GM18520 (cell line): ENCODE data around the gene GM2A.
"Not testable (repeated sequence)": the region's sequence is repeated elsewhere in the genome, so short reads cannot be mapped to it uniquely, and the experiment has no call there.

Source experiments
- ATAC-seq: cut with Tn5 transposase; IDR thresholded peaks from one replicate; pipeline ENCODE4 v1.9.1; 2021; ENCODE audit not compliant: unreplicated experiment

GM2A gene

DNA sequence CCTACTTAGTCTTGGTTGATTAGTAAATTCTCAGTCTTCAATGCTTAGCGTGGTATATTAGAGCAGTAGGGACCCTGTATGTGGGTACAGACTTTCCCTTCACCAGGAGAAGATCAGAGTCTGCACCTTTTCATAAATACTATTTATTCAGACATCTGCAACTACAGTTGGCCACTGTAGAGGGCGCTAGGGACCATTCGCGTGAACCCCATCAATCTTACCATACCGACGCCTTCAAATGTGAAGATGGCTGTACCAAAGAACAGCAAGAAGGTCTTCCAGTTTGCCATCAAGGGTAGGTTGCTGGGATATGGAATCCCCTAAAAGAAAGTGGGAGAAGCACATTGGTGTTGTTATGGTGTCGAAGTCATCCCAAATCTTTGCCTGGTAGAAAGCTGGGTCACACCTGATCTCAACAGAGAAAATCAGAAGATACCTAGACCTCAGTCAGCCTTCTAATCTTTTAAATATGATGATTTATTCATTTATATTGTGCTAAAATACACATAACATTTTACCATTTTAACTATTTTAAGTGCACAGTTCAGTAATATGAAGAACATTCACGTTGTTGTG is 31.5 kb downstream of the GM2A start:
- no peak for ATAC-seq

GRCh38 chr5:151285683-151286082 is 32.7 kb downstream of the GM2A start:
- ATAC-seq = no peak

DNA sequence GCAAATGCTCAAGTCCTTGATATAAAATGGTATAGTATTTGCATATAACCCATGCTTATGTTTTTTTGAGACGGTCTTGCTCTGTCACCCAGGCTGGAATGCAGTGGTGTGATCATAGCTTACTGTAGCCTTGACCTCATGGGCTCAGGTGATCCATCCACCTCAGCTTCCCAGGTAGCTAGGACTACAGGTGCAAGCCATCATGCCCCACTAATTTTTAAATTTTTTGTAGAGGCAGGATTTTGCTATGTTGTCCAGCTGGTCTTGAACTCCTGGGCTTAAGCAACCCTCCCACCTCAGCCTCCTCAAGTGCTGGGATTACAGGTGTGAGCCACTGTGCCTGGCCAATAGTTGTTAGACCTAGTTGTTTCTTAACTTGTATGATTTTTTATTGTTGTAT is 33.3 kb downstream of the GM2A start:
- ATAC-seq = no peak

DNA sequence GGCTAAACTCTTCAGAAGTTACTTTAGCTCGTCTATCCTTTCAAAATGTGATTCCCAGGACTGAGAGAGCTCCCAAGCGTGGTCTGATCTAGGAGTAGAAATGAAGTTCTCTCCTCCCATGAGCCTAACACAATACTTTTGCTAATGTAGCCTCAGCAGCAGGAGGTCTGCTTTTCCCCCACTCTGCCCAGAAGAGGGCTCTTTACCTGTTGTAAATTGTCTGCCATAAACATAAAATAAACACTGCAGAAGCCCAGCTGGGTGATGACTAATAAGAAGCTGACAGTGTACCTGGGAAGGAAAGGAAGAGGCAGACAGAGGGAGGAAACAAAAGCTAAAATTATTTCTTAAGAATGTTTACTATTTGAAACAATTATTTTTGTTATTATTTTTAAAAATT is 35.2 kb downstream of the GM2A start:
- ATAC-seq = no peak

DNA sequence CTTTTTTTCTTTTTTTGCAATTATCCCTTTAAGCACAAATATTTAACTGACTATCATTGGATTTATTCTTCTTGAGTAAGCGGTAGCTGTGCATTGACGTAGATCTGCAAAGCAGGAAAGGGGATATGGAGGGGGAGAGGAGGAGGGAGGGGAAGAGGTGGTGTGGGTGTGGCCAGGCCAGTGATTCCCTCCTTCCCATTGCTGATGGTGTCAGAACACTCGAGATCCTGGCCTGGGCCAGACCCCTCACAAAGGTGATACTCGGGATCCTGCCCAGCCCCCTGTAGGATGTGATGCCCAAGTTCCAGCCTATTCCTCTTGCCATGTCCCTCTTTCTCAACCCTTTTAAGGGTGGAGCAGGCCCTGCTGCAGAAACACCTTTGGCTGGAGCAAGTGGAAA is 40.6 kb downstream of the GM2A start:
- no peak for ATAC-seq

GRCh38 chr5:151295138-151295537 is 42.2 kb downstream of the GM2A start:
- no peak for ATAC-seq

DNA sequence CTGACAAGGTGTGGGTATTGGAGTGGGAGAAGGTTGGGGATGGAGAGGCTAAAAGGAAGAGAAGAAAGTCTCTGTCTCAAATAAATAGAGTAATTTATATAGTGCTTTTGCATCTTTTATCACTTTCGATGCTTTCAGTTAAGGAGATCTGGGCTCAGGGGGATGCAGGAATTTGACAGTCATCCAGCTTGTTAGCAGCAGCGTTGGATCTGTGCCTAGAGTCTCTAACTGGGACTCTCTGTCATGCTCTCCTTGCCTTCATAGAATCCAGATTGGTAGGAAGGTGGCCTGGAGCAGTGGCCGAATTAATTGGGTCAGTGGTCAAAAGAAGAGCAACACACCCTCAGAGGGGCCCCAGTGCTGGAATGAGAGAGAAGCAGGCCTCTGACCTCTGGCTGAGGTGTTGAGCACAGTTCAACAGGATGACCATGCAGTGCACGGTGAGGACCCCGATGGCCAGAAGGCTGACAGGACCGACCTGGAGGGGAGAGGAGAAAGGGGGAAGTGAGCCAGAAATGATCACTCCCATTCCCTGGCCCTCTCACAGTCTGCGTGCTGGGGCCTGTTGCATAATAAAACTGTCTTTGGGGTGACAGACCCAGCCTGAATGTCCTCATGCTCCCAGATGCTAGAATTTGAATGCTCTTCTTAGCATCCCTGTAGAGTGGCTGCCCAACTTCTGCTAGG is 42.9 kb downstream of the GM2A start:
- ATAC-seq = no peak

- no peak for ATAC-seq
Measured at GRCh38 chr5:151296478-151296830, 43.5 kb downstream of the GM2A start.

- ATAC-seq = no peak
Measured at GRCh38 chr5:151296974-151297373, 44.0 kb downstream of the GM2A start.

DNA sequence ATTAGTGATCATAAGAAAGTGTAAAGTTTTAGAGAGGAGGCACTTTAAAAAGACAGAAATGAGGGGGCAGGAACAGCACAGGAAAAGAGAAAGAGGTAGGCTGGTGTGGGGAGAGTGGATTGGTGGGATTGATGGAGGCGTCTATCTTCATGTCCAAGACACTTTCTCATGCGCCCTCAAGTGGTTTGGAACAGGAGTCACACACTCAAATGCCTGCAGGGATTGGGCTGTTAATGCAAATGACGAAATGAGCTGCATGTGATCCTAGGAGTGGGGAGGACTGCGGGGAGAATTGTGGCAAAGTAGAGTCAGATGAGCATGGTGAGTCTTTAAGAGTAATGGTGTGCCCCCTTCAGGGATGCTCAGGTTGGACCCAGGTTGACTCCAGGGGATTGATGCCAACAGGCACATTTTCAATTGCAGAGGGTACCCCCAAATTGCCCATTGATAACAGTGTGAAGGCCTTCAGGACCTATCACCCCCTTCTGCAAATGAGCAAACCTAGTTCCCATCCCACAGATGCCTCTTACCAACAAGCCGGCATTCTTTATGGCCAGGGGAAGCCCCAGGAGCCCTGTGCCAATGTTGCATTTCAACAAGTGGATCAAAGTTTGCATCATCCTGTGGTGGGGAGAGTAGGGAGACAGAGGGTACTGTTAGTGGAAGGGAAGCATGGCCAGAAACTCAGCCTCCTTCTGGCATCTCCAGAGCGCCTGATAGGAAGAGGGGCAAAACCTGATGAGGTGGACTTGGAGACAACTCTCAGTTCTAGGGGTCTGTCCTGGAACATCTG is 45.3 kb downstream of the GM2A start:
- no peak for ATAC-seq

DNA sequence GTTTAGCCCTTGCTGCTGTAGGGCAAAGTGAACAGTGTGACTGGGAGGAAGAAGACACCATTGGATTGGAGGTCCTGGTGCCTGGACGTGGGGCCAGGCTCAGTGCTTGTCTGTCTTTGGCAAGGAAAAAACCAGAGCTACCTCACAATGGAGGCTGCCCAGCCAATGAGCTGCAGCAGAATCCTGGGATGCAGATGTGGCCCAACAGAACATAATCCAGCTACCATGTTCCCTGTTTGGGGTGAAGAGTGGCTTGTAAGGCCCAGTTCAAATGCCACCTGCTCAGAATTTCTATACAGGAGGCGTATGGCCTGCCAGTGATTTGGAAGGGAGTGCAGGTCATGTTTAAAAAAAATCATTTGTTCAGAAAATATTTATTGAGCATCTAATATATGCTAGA is 50.7 kb downstream of the GM2A start, which contains the start of gene SLC36A3:
SLC36A3 (minus strand) TSS at position 101 of the 400 bp plus-strand sequence. CDS start 412 bp downstream, outside the sequence.
- no peak for ATAC-seq

DNA sequence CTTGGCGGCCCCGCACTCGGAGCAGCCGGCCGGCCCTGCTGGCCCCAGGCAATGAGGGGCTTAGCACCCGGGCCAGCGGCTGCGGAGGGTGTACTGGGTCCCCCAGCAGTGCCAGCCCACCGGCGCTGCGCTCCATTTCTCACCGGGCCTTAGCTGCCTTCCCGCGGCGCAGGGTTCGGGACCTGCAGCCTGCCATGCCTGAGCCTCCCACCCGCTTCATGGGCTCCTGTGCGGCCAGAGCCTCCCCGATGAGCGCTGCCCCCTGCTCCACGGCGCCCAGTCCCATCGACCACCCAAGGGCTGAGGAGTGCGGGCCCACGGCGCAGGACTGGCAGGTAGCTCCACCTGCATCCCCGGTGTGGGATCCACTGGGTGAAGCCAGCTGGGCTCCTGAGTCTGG is 56.3 kb downstream of the GM2A start:
- not testable (repeated sequence) for ATAC-seq

- ATAC-seq = not testable (repeated sequence)
Measured at GRCh38 chr5:151309821-151310220, 56.8 kb downstream of the GM2A start.

- no peak for ATAC-seq
Measured at GRCh38 chr5:151310932-151311331, 57.9 kb downstream of the GM2A start.

- ATAC-seq = no peak
Measured at GRCh38 chr5:151312756-151313324, 59.9 kb downstream of the GM2A start.

DNA sequence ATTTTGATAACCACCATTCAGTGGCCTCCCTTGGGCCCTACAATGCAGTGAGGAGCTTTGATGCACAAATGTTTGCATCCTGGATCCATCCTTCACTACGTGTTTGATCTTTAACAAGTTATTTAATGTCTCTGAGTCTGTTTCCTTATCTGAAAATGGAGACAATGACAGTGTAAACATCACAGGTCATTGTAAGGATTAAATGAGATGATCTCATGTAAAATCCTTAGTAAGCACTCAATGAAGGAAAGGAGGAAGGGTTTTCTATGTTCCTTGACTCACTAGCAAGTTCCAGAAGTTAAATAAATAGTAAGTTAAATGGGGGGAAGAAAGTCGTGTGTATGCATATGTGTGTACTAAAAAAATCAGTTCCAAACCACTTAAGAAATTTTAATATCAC is 60.4 kb downstream of the GM2A start:
- no peak for ATAC-seq

DNA sequence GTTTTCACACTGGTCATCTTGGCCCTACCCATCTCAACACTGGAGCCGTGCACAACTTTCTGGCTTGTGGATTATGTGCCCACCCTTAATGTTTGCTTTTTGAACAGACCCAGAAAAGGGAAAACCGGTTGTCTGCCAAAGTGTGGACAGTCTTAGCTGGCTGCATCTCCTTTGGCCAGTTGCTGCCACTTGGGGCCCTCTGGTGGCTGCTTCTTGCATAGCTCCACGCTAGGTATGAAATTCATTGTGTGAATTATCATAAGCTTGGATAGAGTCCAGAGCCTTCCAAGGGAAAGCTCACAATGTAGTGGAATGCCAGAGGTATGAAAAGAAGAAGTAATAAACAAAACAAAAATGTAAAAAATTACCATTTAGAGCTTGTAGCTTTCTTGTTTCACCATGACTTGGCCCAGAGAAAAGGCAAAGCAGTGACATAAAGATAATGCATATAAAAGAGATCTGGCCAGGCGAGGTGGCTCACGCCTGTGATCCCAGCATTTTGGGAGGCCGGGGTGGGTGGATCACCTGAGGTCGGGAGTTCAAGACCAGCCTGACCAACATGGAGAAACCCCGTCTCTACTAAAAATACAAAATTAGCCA is 63.1 kb downstream of the GM2A start:
- peak; percentile 69 for ATAC-seq

DNA sequence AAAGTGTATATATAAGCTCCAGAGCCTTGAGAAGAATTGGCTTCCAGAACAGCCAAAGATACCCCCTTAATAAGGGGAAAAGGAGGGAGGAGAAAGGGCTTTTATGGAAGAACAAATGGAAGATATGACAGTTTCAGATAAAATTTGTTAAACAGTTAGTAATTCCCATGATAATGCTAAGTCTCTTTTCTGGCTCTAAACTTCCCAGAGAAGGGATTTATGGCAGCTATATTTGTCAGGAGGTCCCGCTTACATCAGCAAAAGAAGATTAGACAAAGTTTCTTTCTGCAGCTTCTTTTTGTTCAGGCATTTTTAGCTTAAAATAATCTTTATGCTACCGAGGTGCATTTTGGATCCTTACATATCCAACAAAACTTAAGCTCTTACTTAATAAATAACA is 64.9 kb downstream of the GM2A start:
- no peak for ATAC-seq

DNA sequence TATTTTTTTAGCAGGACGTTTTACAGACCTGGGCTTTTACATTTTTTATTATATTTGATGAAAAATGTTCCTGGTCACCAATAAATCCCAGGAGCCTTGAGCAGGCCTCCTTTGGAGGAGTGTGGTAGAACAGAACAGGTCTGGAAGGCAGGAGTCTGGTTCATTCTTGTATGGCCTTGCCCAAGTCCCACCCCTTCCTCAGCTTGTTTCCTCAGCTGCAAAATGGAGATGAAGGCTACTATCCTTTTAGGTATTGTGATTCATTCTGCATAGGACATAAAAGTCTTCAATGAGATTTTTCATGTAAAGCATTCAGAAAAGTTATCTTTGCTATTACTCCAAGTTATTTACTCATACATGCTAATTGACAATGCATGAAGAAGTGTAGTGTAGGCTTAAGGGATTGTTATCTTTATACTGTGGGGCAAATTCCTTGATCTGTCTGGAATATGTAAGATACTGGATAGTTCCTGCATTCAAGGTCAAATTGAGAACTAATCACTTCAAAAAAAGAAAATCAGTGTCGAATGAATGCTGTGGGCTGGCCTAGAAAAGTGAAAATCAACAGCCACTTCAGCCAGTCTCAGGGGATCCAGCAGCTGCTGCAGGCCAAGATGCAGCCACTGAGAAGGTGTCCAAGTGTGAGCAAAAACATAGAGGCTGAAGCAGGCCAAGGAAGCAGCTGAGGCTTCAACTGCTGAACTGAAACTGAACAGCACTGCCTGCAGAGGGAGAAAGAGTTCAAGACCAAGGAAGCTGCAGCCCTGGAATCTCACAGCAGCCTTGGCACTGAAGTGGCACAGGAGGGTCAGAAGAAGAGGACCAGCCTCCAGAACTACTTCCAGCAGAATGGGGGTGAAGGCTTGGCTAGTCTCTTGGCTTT is 66.1 kb downstream of the GM2A start:
- ATAC-seq = peak; percentile 61
